GM19043 (cell line): ENCODE measurements around the gene SCN7A.
A peak's percentile ranks its signal among the peaks of the same experiment; 100 is the strongest.

Experiments used
- ATAC-seq: cut with Tn5 transposase; IDR thresholded peaks from one replicate; pipeline ENCODE4 v1.9.1; 2021; ENCODE audit warnings: low read depth; ENCODE audit not compliant: unreplicated experiment

The SCN7A gene

DNA sequence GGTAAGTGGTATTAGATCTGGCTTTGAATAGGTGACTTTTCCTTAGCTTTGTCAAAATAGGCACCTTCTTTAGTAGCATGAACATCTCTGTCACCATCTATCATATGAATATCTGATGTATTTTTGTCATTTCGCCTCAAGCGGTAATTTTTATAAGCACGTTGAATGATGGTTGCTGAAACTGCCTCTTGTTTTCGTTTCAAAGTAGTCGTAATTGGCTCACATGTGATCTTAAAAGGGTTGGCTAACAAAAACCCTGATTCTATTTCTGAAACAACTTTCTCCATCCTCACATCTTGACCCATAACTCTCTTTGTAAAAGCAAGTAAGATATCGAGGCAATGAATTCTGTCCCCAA, 88.5 kb downstream of the SCN7A start:
- ATAC-seq = no peak

DNA sequence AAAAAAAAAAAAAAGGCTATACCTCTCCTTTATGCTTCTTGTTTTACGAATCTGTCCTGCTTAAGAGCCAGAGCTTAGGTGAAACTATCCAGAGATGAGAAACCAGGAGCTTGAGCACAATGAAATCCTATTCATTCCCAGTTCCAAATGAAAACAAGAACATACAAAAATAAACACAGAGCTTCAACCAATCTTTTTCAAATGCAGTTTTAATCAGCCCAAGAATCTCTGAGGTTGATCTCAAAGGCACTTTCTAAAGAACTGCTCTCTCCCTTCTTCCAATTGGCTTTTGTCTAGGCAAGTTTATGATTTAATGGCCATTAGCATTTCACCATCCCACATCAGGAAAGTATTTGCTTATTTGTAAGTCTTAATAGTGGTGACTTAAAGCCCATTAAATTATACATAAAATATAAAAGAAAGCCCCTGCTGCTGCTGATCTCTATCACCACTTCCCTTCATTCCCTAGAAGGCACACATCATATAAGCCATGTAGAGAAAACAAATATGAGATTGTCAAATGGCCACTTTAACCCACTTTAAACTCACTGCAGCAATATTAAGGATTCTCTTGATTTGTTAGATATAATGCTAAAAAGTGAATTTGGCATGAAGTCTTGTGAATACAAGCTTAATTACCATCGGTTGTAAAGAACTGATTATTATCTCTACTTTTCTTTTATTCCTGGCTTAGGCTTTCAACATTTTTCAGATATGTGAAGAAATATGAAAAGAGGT, 89.0 kb downstream of the SCN7A start:
- no peak for ATAC-seq

DNA sequence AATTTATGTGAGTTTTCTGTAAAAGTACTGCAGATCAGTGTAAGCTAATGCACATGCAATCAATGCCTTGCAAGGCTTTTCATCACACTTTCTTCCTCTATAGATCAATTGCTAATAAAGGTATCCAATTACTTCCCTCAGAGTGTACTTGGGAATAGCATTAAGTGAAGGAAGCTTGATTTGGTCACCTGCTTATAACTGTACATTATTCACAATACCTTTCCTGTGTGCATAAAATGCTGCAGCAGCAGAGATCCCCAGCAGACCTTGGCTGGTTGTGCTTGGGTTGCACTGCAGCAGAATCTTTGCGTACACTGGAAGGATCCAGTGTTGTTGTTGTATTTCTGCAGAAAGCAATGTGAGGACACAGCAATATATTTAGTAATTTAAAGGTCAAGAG, 99.8 kb downstream of the SCN7A start:
- ATAC-seq = no peak

DNA sequence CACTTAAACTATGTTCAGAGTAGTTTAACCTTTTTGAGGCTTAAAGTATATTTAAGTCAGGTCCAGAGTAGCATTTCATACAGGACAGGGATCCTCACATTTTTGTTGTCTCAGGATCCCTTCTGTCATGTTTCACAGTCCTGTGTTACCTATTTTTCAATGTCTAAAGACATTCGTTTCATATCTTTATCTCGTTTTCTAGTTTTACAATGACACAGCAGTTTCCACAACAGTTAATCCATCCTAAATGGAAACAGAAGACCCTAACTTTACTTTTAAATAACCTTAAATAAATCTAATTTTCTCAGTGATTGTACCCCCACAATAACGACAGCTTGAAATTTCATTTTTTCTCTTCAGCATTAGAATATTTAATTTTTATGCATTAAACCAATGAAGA, 101.0 kb downstream of the SCN7A start:
- ATAC-seq = no peak

DNA sequence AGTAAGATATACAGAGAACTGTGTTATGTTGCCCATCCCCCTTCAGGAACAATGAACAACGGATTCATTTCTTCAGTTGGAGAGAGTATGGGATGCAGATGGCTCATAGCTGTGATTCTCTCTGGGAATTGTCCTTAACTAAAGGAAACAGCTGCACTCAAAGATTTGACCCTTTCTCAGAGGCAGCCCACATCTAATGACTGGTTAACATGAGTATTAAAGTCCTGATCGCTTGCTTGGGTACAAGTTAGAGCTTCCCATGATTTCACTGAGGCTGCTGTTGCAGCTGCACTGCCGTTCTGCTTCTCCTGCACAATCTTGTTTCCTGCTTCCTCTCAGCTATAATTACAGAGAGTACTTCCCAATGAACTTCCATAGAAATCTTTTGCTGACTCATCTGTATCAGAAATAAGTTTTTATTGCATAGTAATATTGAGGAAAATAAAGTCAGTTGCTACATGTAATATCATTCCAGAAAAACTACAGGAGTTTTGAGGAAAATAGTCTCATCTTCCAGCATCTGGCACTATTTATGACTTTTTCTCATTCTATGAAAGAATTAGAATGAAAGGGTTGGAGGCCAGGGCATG, 105.5 kb downstream of the SCN7A start:
- ATAC-seq = no peak

DNA sequence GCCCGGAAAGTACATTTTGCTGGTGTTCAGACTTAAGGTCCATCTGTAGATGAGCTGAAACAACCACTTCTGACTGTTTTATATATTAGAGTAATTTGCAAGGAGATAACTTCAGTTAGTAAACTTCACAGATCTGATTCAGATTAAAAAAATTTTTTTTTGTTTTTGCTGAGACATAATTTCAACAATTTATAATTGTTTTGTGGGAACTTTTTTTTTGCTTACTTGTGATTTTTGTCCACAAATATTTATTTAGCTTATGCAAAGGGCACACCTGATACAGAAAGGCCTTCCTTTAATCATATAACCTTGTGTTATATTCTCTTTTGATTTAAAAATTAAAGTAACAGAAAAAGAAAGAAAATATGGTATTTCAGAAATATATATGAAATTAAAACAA, 108.7 kb downstream of the SCN7A start:
- ATAC-seq = no peak

DNA sequence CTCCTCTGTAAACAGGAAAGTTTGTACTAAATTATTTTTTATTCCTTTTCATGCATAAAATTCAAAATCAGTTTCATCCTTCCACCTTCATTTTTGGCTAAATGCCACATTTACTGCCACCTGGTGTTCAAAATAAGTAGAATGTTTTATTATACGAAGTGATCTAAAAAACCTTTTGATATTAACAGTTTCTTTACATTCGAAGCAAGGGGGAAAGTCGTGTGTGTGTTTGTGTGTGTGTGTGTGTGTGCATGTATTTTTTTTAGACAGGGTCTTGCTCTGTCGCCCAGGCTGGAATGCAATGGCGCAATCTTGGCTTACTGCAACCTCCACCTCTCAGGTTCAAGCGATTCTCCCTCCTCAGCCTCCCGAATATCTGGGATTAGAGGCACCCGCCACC, 109.3 kb downstream of the SCN7A start:
- no peak for ATAC-seq

DNA sequence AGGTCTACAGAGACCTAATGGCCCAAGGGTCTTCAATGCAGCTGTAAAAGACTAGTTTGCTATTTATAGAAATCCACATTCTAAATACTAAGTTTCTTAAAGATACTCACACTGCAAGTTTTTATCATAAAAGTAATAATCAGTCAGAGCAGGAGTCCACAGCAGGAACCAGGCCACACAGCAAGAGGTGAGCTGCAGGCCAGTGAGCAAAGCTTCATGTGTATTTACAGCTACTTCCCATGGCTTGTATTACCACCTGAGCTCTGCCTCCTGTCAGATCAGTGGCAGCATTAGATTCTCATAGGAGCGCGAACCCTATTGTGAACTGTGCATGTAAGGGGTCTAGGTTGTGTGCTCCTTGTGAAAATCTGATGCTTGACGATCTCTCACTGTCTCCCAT, 111.6 kb downstream of the SCN7A start:
- no peak for ATAC-seq

DNA sequence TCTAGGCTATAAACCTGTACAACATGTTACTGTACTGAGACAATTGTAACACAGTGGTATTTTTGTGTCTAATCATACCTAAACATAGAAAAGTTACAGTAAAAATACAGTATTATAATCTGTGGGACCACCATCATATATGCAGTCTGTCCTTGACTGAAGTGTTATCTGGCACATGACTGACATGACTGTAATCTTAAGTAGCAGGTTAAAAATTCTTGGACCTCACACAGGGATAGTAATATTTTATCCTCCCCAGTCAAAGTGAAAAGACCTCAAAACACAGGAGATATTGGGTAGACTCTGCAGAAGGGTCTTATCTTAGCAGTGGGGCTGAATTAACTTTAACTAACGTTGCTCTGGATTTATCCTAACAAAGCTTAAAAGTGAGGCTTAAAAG, 113.4 kb downstream of the SCN7A start:
- no peak for ATAC-seq

DNA sequence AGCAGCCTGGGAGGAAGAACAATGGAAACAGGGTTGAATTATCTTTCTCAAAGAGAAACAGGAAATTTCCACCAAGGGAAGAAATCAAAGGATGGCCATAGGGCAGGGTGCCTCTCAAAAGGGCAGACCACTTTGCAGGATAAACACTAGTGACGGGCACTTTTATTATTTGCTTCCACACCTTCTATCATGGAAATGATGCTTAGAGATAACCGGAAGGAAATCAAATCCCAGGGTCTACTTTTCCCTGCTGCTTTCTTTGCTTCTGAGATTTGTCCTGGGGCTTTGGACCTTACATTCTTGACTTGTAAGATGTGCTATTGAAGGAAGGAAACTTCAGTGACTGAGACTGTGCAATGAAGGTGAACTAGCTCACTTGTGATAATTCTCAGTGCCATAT, 117.2 kb downstream of the SCN7A start:
- no peak for ATAC-seq

DNA sequence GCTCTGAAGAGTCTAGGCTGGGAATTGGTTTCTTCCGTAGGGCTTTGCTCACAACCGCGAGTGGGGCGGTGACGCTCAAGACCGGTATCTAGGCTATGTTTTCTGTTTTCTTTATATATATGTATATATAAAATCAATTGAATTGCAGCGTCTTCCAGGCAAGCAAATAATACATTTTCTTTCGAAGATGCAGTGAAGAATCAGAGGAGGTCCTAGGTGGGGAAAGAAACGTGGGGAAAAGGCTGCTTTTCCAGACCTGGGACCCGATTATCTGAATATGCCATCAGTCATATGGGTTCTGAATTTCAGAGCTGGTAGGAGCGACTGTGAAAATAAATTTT, 117.6 kb downstream of the SCN7A start:
- ATAC-seq = no peak

DNA sequence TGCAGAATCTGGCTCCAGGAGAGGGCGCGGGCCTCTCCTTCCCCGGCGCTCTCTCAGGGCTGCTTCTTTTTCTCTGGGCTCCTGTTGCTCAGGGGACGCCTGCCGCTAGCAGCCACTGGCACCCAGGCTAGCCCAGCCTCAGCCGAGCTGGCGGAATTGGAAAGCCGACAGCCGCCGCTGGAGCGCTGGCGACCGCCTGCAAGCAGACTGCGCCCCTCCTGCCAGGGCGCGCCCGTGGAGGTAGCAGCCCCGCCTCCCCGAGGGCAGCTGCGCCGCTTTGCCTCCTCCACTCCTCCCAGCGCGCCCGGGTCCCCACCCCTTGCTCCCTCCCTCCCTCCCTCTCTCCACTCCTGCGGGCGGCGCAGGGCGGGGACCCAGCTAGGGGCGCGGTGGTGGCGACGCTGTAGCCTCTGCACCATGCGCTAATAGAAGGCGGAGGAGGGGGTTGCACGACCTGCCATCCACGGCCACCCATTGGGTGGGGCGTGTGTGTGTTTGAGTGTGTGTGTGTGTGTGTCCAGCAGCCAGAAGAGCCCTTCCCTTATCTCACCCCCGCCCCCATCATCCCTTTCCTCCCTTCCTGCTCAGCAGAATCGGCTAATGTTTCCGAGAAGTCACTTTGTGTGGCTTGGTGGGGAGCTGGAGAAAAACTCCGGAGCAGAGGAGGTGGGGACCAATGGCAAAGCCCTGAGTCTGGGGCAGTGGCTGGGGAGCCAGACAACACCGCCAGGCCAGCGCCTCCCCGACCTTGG, 118.1 kb downstream of the SCN7A start, which contains the start of gene SCN9A:
TSS of gene SCN9A (minus strand) at position 209 of the 752 bp plus-strand sequence. CDS start 64,188 bp downstream, outside the sequence.
- ATAC-seq = peak; percentile 50

DNA sequence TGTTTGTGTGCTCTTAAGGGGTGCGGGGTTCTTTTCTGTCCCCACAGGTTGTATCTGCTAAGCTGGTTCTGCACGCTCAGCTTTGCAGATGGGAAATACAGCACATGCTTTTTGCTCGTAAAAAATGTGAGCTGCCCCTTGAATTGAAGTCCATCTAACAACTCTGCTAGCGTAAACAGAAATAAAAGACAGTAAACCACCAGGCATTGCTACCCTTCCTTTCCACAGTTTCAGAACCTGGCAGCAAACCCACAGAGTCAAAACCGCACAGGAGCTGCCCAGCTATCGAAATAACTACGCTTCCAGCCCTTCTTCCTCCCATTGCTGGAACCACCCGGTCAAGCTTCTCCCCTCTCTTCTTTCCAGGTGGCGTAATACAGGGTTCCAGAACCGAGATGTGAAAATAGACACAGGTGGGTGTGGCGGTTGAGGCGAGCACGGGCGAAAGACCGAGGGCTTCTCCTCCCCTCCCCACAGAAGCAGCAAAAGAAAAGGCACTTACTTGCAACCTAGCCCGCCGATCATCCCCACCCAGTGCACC, 118.8 kb downstream of the SCN7A start:
- peak; percentile 35 for ATAC-seq

DNA sequence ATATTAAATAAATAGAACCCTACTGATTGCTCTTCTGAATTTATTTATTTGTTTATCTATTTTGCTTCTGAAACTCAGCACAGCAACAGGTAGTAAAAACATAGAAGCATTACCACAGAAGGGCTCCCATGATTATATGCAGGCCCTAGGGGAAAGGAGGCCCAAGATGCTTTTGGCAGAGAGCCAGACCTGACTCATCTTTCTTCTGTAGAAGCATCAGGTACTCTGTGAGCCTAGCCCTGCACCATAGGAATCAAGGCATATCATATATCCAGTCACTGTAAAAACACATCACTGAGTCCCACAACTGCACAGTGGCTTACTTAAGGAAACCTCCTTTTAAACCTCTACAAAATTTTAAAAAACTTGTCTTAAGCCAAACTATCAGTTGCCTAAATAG, 120.1 kb downstream of the SCN7A start:
- no peak for ATAC-seq

DNA sequence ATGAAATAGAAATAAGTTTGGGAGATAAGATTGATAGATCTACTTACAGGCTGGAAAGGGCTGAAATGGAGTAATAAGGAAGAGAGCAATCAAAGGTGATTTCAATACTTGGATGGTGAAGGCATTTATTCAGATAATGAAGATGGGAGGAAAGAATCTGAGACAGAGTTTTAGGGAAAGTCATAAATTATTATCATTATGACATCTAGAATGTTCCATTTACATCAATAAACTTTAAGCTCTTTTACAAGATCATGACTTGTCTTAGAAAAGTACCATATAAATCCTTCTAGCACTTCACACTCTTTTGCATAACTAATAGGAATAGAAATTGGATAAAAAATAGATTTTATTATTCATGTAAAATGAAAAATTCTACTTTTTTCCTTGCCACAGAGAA, 120.5 kb downstream of the SCN7A start:
- ATAC-seq = no peak

DNA sequence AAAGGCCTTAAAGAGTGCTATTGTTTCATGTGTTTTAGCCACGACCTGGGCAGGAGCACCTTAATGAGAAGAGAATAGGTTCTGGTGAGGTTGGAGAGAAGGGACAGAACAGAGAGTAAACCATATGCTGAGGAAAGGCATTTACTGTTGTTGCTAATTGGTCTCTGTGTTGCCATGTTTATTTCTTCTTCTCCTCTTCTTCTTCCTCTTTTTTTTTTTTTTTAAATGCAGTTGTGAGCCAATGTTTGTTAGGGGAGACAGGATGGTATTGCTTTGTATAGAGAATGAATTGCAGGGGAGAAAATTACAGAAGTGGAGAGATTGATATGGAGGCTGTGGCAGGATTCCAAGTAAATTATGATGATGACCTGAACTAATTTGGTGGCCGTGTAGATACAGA, 120.9 kb downstream of the SCN7A start:
- no peak for ATAC-seq

DNA sequence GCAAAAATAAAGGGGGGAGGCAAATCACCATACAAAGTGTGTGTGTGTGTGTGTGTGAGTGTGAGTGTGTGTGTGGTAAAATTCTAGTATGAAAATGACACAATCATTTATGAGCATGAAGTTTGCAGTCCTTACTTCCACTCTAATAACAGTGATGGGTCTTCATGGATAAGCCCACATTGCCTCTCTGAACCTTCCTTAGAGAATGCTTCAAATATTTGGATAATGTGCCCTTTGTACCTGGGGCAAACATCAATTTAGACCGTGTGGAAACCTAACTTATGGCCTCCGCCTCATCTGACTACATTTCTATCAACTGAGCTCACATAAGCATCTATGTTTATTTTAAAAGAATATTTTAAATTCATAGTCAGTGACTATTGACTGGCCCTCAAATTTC, 122.0 kb downstream of the SCN7A start:
- ATAC-seq = no peak

DNA sequence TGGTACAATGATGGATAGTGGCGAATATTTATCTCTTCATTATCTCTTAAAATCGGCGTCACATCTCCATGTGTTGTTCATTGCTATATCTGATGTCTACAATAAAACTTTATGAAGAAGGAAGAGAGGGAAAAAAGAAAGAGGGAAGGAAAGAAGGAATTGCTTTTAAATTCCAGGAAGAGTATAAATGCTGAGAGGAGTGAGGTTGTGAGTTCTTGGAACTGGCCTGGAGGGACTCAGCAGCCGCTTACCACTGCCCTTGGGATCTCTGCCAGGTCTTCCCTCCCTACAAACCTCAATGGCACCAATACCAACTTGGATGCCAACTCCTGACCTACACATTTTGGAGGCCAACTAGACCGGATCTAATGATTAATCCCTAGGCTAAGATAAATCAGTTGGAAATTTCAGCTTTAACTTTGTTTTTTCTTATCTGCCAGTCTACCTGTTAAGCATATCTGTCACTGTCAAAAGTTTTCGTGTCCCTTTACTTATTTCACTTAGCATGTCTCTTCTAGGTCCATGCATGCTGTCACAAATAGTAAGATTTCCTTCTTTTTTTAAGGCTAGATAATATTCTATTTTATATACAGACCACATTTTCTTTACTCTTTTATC, 128.1 kb downstream of the SCN7A start:
- ATAC-seq = no peak

DNA sequence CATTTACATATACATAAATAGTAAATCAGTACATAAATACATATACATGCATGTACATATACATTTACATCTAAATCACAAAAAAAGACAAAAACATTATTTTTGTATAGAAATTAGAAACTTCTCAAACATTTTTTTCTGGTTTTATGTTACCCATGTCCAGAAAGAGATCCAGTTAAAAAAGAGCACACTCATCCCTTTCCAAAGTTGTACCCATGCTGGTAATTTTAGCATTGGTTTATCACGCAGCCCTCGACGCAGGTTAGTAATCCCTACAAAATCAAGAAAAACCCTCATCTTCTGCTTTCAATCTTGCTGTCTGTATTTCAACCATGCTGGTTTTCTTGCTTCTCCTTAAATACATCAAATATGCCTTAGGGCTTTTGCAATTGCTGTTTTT, 128.8 kb downstream of the SCN7A start:
- ATAC-seq = no peak

DNA sequence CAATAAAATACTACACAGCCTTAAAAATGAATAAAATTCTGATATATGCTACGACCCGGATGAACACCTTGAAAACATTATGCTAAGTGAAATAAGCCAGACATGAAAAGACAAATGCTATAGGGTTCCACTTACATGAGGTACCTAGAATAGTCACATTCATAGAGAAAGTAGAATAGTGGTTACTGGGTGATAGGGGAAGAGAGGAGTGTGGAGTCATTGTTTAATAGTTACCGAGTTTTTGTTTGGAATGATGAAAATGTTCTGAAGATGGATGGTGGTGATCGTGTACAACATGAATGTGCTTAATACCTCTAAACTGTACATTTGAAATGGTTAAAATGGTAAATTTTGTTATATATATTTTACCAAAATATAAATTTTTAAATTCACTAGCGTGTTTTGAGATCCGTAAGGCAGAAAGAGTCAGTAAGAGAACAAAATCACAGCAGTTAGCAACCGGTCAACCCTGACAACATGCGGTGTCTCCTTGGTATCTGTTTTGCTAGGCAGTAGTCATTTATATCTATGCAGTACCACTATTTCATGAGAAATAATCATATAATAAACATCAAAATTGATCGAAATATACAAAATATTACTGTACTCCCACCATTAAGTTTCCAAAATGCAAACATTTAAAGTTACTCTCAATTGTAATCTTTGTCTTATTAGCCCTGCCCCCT, 129.4 kb downstream of the SCN7A start:
- ATAC-seq = no peak
